Parathyroid adenoma (tissue), 2 donors: ENCODE measurements around the gene PDSS2.

ENCODE experiments used
- H2AFZ ChIP-seq: fragments of 300-600 bp; sonication (generic); one replicate; pipeline ENCODE4 v1.7.0; 2017; ENCODE audit warnings: antibody characterized with exemption, mild to moderate bottlenecking
- H3K27ac ChIP-seq: fragments of 300-600 bp; sonication (generic); one replicate; pipeline ENCODE4 v1.7.0; 2017
- H3K27me3 ChIP-seq: fragments of 300-600 bp; sonication (generic); one replicate; pipeline ENCODE4 v1.7.0; 2017; ENCODE audit warnings: low read length; ENCODE audit not compliant: control insufficient read depth, insufficient read depth
- H3K36me3 ChIP-seq: fragments of 300-600 bp; sonication (generic); one replicate; pipeline ENCODE4 v1.7.0; 2017; ENCODE audit warnings: low read length; ENCODE audit not compliant: control insufficient read depth, insufficient read depth
- H3K4me1 ChIP-seq: fragments of 300-600 bp; sonication (generic); one replicate; pipeline ENCODE4 v1.7.0; 2017; ENCODE audit warnings: control low read depth
- H3K4me2 ChIP-seq: fragments of 300-600 bp; sonication (generic); one replicate; pipeline ENCODE4 v1.7.0; 2017; ENCODE audit warnings: low read length
- H3K4me3 ChIP-seq: fragments of 300-600 bp; sonication (generic); one replicate; pipeline ENCODE4 v1.7.0; 2017; ENCODE audit warnings: low read depth, low read length
- H3K79me2 ChIP-seq: fragments of 300-600 bp; sonication (generic); one replicate; pipeline ENCODE4 v1.7.0; 2017; ENCODE audit warnings: control low read depth
- H3K9ac ChIP-seq: fragments of 300-600 bp; sonication (generic); one replicate; pipeline ENCODE4 v1.7.0; 2017; ENCODE audit warnings: mild to moderate bottlenecking
- H3K9me3 ChIP-seq: fragments of 300-600 bp; sonication (generic); one replicate; pipeline ENCODE4 v1.7.0; 2017; ENCODE audit warnings: low read length; ENCODE audit not compliant: control insufficient read depth
- TF ChIP-seq, protein P1 (sequence below): fragments of 300-600 bp; sonication (generic); IDR thresholded peaks from one replicate; pipeline ENCODE4 v1.7.0; 2017; ENCODE audit warnings: antibody characterized with exemption, mild to moderate bottlenecking
- donor health status: primary hyperparathyroidism.

The PDSS2 gene

DNA sequence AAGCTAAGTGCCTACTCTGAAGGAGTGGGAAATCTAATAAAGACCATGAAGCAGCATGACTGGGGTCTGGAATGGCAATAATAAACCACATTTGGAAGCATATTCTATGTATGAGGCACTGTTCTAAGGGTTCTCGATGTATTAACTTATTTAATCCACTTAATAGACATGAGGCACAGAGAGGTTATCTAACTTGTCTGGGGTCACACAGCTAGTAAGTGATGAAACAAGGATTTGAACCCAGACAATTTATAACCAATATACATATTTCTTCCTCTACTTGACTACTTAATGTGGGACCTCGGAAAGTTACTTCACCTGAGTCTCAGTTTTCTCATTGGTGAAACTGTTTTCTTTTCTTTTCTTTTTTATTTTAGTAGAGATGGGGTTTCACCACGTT is 131.3 kb downstream of the PDSS2 start:
- TF ChIP-seq, protein P1, sequence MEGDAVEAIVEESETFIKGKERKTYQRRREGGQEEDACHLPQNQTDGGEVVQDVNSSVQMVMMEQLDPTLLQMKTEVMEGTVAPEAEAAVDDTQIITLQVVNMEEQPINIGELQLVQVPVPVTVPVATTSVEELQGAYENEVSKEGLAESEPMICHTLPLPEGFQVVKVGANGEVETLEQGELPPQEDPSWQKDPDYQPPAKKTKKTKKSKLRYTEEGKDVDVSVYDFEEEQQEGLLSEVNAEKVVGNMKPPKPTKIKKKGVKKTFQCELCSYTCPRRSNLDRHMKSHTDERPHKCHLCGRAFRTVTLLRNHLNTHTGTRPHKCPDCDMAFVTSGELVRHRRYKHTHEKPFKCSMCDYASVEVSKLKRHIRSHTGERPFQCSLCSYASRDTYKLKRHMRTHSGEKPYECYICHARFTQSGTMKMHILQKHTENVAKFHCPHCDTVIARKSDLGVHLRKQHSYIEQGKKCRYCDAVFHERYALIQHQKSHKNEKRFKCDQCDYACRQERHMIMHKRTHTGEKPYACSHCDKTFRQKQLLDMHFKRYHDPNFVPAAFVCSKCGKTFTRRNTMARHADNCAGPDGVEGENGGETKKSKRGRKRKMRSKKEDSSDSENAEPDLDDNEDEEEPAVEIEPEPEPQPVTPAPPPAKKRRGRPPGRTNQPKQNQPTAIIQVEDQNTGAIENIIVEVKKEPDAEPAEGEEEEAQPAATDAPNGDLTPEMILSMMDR = no peak
- Histone ChIP-seq H3K4me1 (peaks cover 3% of the 10 kb centered on the region), H2AFZ (no peak overlapping the region), H3K36me3 (peaks cover 3% of the 10 kb centered on the region), H3K27ac (no peak overlapping the region), H3K79me2 (peaks cover 3% of the 10 kb centered on the region), H3K9ac (no peak overlapping the region), H3K9me3 (no peaks in the 10 kb centered on the region), H3K4me3 (no peak overlapping the region), H3K27me3 (no peaks in the 10 kb centered on the region), H3K4me2 (no peak overlapping the region)

DNA sequence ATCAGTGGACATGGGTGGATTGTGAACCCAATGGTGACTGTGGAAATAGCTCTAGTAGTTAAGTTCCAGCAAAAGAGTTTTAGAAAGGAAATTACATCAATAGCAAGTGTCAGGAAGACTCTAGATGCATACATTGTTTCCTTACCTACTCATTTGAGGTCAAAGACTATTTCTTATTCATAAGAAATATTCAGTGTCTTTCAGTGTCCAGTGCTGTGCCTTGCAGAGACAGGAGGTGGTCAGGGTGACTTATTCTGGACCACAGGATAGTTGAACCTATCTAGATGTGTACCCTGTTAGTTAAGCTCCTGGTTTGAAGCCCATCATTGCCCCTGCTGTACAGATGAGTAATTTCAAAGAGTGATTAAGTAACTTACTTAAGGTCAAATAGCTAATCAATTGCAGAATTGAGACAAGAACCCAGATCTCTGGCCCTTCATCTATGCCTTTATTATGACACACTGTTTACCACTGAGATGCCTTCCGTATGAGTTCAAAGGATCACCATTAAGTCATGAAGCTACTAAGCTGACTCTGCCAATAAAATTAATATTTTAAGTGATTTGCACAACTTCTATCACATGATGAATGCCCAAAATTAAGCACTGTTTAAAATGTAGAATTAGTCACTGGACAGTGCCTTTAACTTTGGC is 136.1 kb downstream of the PDSS2 start:
- H3K27me3 ChIP-seq = no peaks in the 10 kb centered on the region
- no peaks in the 10 kb centered on the region for H3K9me3 ChIP-seq
- no peak overlapping the region for H3K9ac ChIP-seq
- no peak overlapping the region for H3K4me2 ChIP-seq
- no peak overlapping the region for H3K4me3 ChIP-seq
- no peak overlapping the region for H3K27ac ChIP-seq
- no peak overlapping the region for H2AFZ ChIP-seq
- H3K36me3 ChIP-seq = no peaks in the 10 kb centered on the region
- no peaks in the 10 kb centered on the region for H3K4me1 ChIP-seq
- peaks cover 3% of the 10 kb centered on the region for H3K79me2 ChIP-seq
- TF ChIP-seq, protein P1 = no peak

DNA sequence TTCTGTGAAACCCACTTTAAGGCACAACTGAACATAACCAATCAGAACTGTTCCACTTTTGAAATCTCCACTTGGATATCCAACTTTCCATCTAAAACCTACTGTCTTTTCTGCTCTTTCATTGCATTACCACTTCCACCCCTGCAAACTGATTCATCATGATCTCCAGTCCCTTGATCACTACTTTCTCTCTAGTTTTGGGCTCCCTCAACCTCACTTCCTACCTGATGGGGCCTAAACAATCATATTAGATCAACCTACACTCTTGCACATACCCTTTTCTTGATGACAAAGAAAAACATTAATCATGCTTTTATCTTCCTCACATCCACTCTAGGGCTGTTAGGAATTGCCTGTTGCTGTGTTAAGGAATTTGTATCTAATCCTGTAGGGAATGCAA is 137.6 kb downstream of the PDSS2 start:
- Histone ChIP-seq H3K27ac (no peak overlapping the region), H3K9me3 (no peaks in the 10 kb centered on the region), H3K9ac (no peak overlapping the region), H3K4me1 (no peaks in the 10 kb centered on the region), H2AFZ (no peak overlapping the region), H3K4me3 (no peak overlapping the region), H3K4me2 (no peak overlapping the region), H3K36me3 (no peaks in the 10 kb centered on the region), H3K79me2 (peaks cover 3% of the 10 kb centered on the region), H3K27me3 (no peaks in the 10 kb centered on the region)
- TF ChIP-seq, protein P1 = no peak

DNA sequence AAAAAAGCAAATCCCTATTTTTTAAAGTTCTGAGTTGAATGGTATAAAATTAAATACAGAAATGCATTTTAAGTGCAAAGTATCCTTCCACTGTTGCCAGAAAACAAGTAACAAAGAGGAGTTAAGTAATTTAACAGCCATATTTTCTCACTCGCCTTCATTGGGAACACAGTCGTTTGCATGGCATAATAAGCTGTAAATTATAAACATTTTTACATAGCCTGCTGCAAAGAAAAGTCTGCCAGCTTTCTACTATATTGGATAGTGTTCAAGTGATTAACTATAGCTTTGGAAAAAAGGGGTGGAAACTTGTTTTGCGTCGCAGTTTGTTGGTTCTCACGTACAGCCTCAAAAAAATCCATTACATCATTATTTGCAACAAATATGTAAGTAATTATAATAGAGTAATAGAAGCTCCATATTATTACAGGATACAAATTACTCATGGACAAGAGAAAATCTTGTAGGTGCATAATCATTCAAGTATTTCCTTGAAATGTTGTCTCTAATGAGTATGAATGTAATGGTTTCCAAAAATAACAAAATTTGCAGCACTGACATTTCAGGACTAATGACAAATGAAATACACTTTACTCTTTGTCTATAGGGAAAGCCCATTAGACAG is 139.3 kb downstream of the PDSS2 start:
- TF ChIP-seq, protein P1 = no peak
- H3K4me2 ChIP-seq = no peak overlapping the region
- no peak overlapping the region for H3K4me3 ChIP-seq
- H3K9me3 ChIP-seq = no peaks in the 10 kb centered on the region
- H3K9ac ChIP-seq = no peak overlapping the region
- H3K27me3 ChIP-seq = no peaks in the 10 kb centered on the region
- H3K27ac ChIP-seq = no peak overlapping the region
- no peaks in the 10 kb centered on the region for H3K79me2 ChIP-seq
- H2AFZ ChIP-seq = no peak overlapping the region
- H3K4me1 ChIP-seq = no peaks in the 10 kb centered on the region
- no peaks in the 10 kb centered on the region for H3K36me3 ChIP-seq
